ENCODE data around the gene SH3RF3. TPM values are rescaled to one million over a fixed set of nuclear protein-coding genes. Genes with fewer than 3 reads are reported as not detected.
"Not testable (repeated sequence)": the region's sequence is repeated elsewhere in the genome, so short reads cannot be mapped to it uniquely, and the experiment has no call there.

The SH3RF3 gene
- total RNA-seq, 2 donors from 2014 or later: 1.3 to 5.6 TPM

- DNase-seq: no peak
- no peak overlapping the region for H3K4me3 ChIP-seq
- H3K36me3 ChIP-seq (replicated peaks in 1 of 2; ENCODE audit: insufficient read depth in 1 of 2, low read depth in 2 of 2): no peaks in the 10 kb centered on the region
- no peaks in the 10 kb centered on the region for H3K9me3 ChIP-seq
- intact Hi-C loops (cut with DNase I): no loop called here
- H3K4me1 ChIP-seq: peaks cover 9% of the 10 kb centered on the region
- no peak for ATAC-seq
- 82 to 88% methylated on average over 10 of the region's 10 CpGs for WGBS, 2 donors
- no peak overlapping the region for H3K27ac ChIP-seq
- TF ChIP-seq POLR2A (IDR thresholded peaks at IDR 0.05) (no peak), CTCF (IDR thresholded peaks at IDR 0.05) (no peak)
- no peaks in the 10 kb centered on the region for H3K27me3 ChIP-seq
Observed at GRCh38 chr2:109531896-109532727, 403.1 kb downstream of the SH3RF3 start.

- TF ChIP-seq CTCF (IDR thresholded peaks at IDR 0.05) (no peak), POLR2A (IDR thresholded peaks at IDR 0.05) (no peak)
- no peaks in the 10 kb centered on the region for H3K9me3 ChIP-seq
- no peak overlapping the region for H3K27ac ChIP-seq
- no peaks in the 10 kb centered on the region for H3K27me3 ChIP-seq
- ATAC-seq: no peak
- no peak for DNase-seq
- H3K36me3 ChIP-seq (replicated peaks in 1 of 2; ENCODE audit: insufficient read depth in 1 of 2, low read depth in 2 of 2): no peaks in the 10 kb centered on the region
- intact Hi-C loops (cut with DNase I): no loop called here
- peaks cover 9% of the 10 kb centered on the region for H3K4me1 ChIP-seq
- H3K4me3 ChIP-seq: no peak overlapping the region
- 81 to 87% methylated on average over 5 of the region's 5 CpGs for WGBS, 2 donors
Observed at GRCh38 chr2:109532728-109533076, 403.7 kb downstream of the SH3RF3 start.

GRCh38 chr2:109533823-109534222 lies 404.8 kb downstream of the SH3RF3 start:
- intact Hi-C loops (cut with DNase I): no loop called here
- H3K9me3 ChIP-seq: no peaks in the 10 kb centered on the region
- H3K36me3 ChIP-seq (replicated peaks in 1 of 2; ENCODE audit: insufficient read depth in 1 of 2, low read depth in 2 of 2): no peaks in the 10 kb centered on the region
- H3K27me3 ChIP-seq: no peaks in the 10 kb centered on the region
- DNase-seq (no peak), ATAC-seq (no peak)
- 91% methylated on average over 7 of the region's 7 CpGs for WGBS, 2 donors
- H3K4me1 ChIP-seq: peaks cover 9% of the 10 kb centered on the region
- no peak overlapping the region for H3K4me3 ChIP-seq
- H3K27ac ChIP-seq: no peak overlapping the region
- TF ChIP-seq CTCF (IDR thresholded peaks at IDR 0.05) (no peak), POLR2A (IDR thresholded peaks at IDR 0.05) (no peak)

- no peak overlapping the region for H3K27ac ChIP-seq
- TF ChIP-seq CTCF (IDR thresholded peaks at IDR 0.05): no peak
- TF ChIP-seq POLR2A (IDR thresholded peaks at IDR 0.05): no peak
- DNase-seq (no peak), ATAC-seq (no peak)
- no peaks in the 10 kb centered on the region for H3K9me3 ChIP-seq
- 51 to 70% methylated on average over 6 of the region's 6 CpGs for WGBS, 2 donors
- no peaks in the 10 kb centered on the region for H3K36me3 ChIP-seq (replicated peaks in 1 of 2; ENCODE audit: insufficient read depth in 1 of 2, low read depth in 2 of 2)
- H3K4me3 ChIP-seq: no peak overlapping the region
- H3K4me1 ChIP-seq: peaks cover 9% of the 10 kb centered on the region
- intact Hi-C loops (cut with DNase I): no loop called here
- H3K27me3 ChIP-seq: no peaks in the 10 kb centered on the region
Observed at GRCh38 chr2:109535217-109535946, 406.4 kb downstream of the SH3RF3 start.

GRCh38 chr2:109536556-109536955 lies 407.6 kb downstream of the SH3RF3 start:
- ATAC-seq; H3K9me3 ChIP-seq; H3K4me1 ChIP-seq; H3K27ac ChIP-seq; H3K36me3 ChIP-seq (replicated peaks in 1 of 2; ENCODE audit: insufficient read depth in 1 of 2, low read depth in 2 of 2); intact Hi-C loops (cut with DNase I); H3K27me3 ChIP-seq; H3K4me3 ChIP-seq; DNase-seq: not testable (repeated sequence)
- 77 to 88% methylated on average over 3 of the region's 3 CpGs for WGBS, 2 donors
